HepG2 (cell line): ENCODE results near the gene ENDOD1. TPM values are rescaled to one million over a fixed set of nuclear protein-coding genes. Genes with fewer than 3 reads are reported as not detected.
A peak's percentile ranks its signal among the peaks of the same experiment; 100 is the strongest.

Source experiments
- CBFB ChIP-seq: sonication (generic); formaldehyde crosslinking; IDR thresholded peaks from 2 replicates; pipeline ENCODE4 v1.4.0; 2020; ENCODE audit warnings: missing genetic modification reagents
- CCAR2 ChIP-seq: fragments of 200-400 bp; formaldehyde crosslinking; optimal IDR thresholded peaks from 2 replicates; pipeline ENCODE3; 2018; ENCODE audit warnings: low read depth, mild to moderate bottlenecking, low read length, moderate library complexity
- CREB3 ChIP-seq: sonication (generic); formaldehyde crosslinking; IDR thresholded peaks from 2 replicates; pipeline ENCODE4 v1.5.0; 2020; ENCODE audit warnings: missing genetic modification reagents
- ETV5 ChIP-seq: IDR thresholded peaks from 2 replicates; pipeline ENCODE4 v1.6.1; 2018; ENCODE audit warnings: missing biosample characterization, missing genetic modification reagents, inconsistent platforms, borderline replicate concordance
- GPN1 ChIP-seq: sonication (generic); formaldehyde crosslinking; IDR thresholded peaks from 2 replicates; pipeline ENCODE4 v1.5.1; 2020; ENCODE audit warnings: missing genetic modification reagents, borderline replicate concordance
- MAFK ChIP-seq, 2 experiments: IDR thresholded peaks in 1 of 2; conservative IDR thresholded peaks in 1 of 2; 2 replicates each; pipeline ENCODE4 v1.6.1; 2011; ENCODE audit warnings: improper control_type of control experiment in 2 of 2, low read length in 2 of 2
- MAZ ChIP-seq, 2 experiments: sonication (generic) in 1 of 2; formaldehyde crosslinking in 1 of 2; IDR thresholded peaks; 2 replicates each; pipeline versions ENCODE4 v1.5.0 to v1.6.1; 2012 to 2020; ENCODE audit warnings: low read depth in 2 of 2, mild to moderate bottlenecking in 2 of 2, borderline replicate concordance in 1 of 2, improper control_type of control experiment in 1 of 2, low read length in 1 of 2, missing genetic modification reagents in 1 of 2, moderate library complexity in 1 of 2
- NR2F6 ChIP-seq, 2 experiments: IDR thresholded peaks; 2 replicates each; pipeline ENCODE4 v1.6.1; 2016; ENCODE audit warnings: antibody characterized with exemption in 1 of 2, mild to moderate bottlenecking in 1 of 2
- RORA ChIP-seq: sonication (generic); formaldehyde crosslinking; IDR thresholded peaks from 2 replicates; pipeline ENCODE4 v1.5.0; 2020; ENCODE audit warnings: mild to moderate bottlenecking, missing genetic modification reagents, moderate library complexity
- SIX4 ChIP-seq: sonication (generic); formaldehyde crosslinking; IDR thresholded peaks from 2 replicates; pipeline ENCODE4 v1.4.0; 2020; ENCODE audit warnings: missing genetic modification reagents
- ZBTB20 ChIP-seq: sonication (generic); formaldehyde crosslinking; IDR thresholded peaks from 2 replicates; pipeline ENCODE4 v1.8.1; 2023; ENCODE audit warnings: missing genetic modification reagents, low read depth, mild to moderate bottlenecking, borderline replicate concordance
- ZBTB34 ChIP-seq: sonication (generic); formaldehyde crosslinking; IDR thresholded peaks from 2 replicates; pipeline ENCODE4 v1.8.0; 2022; ENCODE audit warnings: mild to moderate bottlenecking, missing genetic modification reagents
- ZMYM4 ChIP-seq: sonication (generic); formaldehyde crosslinking; IDR thresholded peaks from 2 replicates; pipeline ENCODE4 v1.8.1; 2023; ENCODE audit warnings: mild to moderate bottlenecking, missing genetic modification reagents
- ZNF354B ChIP-seq: sonication (generic); formaldehyde crosslinking; IDR thresholded peaks from 2 replicates; pipeline ENCODE4 v1.8.0; 2022; ENCODE audit warnings: mild to moderate bottlenecking, missing genetic modification reagents
- ZNF407 ChIP-seq: sonication (generic); formaldehyde crosslinking; IDR thresholded peaks from one replicate; pipeline ENCODE4 v1.5.1; 2020; ENCODE audit warnings: mild to moderate bottlenecking, missing genetic modification reagents; ENCODE audit errors: not compliant biosample characterization
- ZNF652 ChIP-seq: IDR thresholded peaks from 2 replicates; pipeline ENCODE4 v1.6.1; 2016; ENCODE audit warnings: low read depth, borderline replicate concordance
- ZNF7 ChIP-seq: IDR thresholded peaks from 2 replicates; pipeline ENCODE4 v1.6.1; 2016; ENCODE audit warnings: missing biosample characterization, missing genetic modification reagents
- polyA plus RNA-seq, 8 experiments: library from polyadenylated mRNA; depleted of rRNA in 3 of 8; stranded (reverse) in 7 of 8; unstranded in 1 of 8; fragments of >200 nt; fragmentation: Illumina TruSeq in 4 of 8; extraction: Trizol in 4 of 8; gene quantifications; 2 replicates each; pipeline versions ENCODE4 v1.2.1 to v1.2.3, GENCODE V29; 2011 to 2016; ENCODE audit warnings: low read depth in 4 of 8, missing spikeins in 1 of 8, mixed read lengths in 1 of 8; ENCODE audit not compliant: insufficient read depth in 1 of 8
- total RNA-seq, 5 experiments: library from RNA; depleted of rRNA; stranded (reverse); fragments of >200 nt; fragmentation: Illumina TruSeq; extraction: Trizol; gene quantifications; 2 replicates each; pipeline ENCODE4 v1.2.3, GENCODE V29; 2016; ENCODE audit warnings: low read depth in 1 of 5

ENDOD1 gene
- total and polyA plus RNA-seq, 2 of the 13 experiments (the other 11 are each of a cell fraction or from before 2014, with no cell fraction given) = 2.0 to 6.8 TPM

GRCh38 chr11:95067039-95067840 lies 22.4 kb upstream of the ENDOD1 start (continued):
- TF ChIP-seq ZNF407 (CRISPR knock-in tag) (no peak), GPN1 (CRISPR knock-in tag) (no peak), MAFK (conservative IDR thresholded peaks at IDR 0.05 in 1 of 2, IDR thresholded peaks at IDR 0.05 in 1 of 2; ENCODE audit: low read length in 2 of 2) (no peak), RORA (CRISPR knock-in tag) (no peak), ZBTB20 (CRISPR knock-in tag) (no peak), MAZ (IDR thresholded peaks at IDR 0.05; ENCODE audit: borderline replicate concordance, low read depth, low read length) (no peak), MAZ (CRISPR knock-in tag; IDR thresholded peaks at IDR 0.05; ENCODE audit: low read depth) (peak; percentile 61), ZBTB34 (CRISPR knock-in tag) (0 out of 2 replicates have a peak, but pooled peaks have one; percentile 45), SIX4 (CRISPR knock-in tag) (peak; percentile 12; the same call in 1 of the 2 replicates), ZNF7 (CRISPR knock-in tag) (no peak), CREB3 (CRISPR knock-in tag) (peak; percentile 41; the same call in 1 of the 2 replicates), NR2F6 (IDR thresholded peaks at IDR 0.05) (no peak), NR2F6 (CRISPR knock-in tag; IDR thresholded peaks at IDR 0.05) (peak; percentile 30; the same call in 1 of the 2 replicates), CBFB (CRISPR knock-in tag) (peak; percentile 5; the same call in 1 of the 2 replicates), CCAR2 (no peak), ETV5 (CRISPR knock-in tag) (peak; percentile 48), ZNF354B (CRISPR knock-in tag) (no peak), ZNF652 (CRISPR knock-in tag) (no peak), ZMYM4 (CRISPR knock-in tag) (peak; percentile 82)
